Endothelial cell of umbilical vein (primary cell): ENCODE data around the gene LAMP1. TPM values are rescaled to one million over a fixed set of nuclear protein-coding genes. Genes with fewer than 3 reads are reported as not detected.

Experiments
- BruUV-seq: library from RNA; stranded (reverse); fragments of 400-500 nt; replicated peaks from 2 replicates; lab custom pipeline; 2021; lab: Mats Ljungman, UMichigan
- CTCF ChIA-PET: fragments of 300-600, 350-600 bp; sonication (Branson Sonifier 250); formaldehyde crosslinking; loops from one replicate; lab custom pipeline; 2021; ENCODE audit warnings: antibody characterized with exemption, inconsistent platforms; lab: Charles Lee
- POLR2A ChIA-PET: fragments of 300-600, 350-600 bp; sonication (Branson Sonifier 250); formaldehyde crosslinking; loops from one replicate; lab custom pipeline; 2021; ENCODE audit warnings: antibody characterized with exemption, inconsistent platforms; lab: Charles Lee
- DNase-seq: peaks from one replicate; pipeline ENCODE4 v3.0.0-alpha.2; 2011; ENCODE audit warnings: low read depth, low spot score
- FAIRE-seq: peaks from 2 replicates; lab custom pipeline; 2011; peaks lifted over from hg19 to GRCh38; lab: Jason Lieb, UNC
- H2AFZ ChIP-seq: 2 replicates; pipeline ENCODE4 v1.6.0; 2012; ENCODE audit warnings: low read depth, low read length, control low read depth, inconsistent platforms
- H3K27ac ChIP-seq: 2 replicates; pipeline ENCODE4 v1.5.1; 2011; ENCODE audit warnings: low read depth, mild to moderate bottlenecking, control low read depth, low read length, moderate library complexity; ENCODE audit not compliant: insufficient read depth
- H3K27me3 ChIP-seq, 2 experiments: 2 replicates each; pipeline versions ENCODE4 v1.6.0 to v1.6.1; 2011; ENCODE audit warnings: low read length in 2 of 2, mixed read lengths in 1 of 2; ENCODE audit not compliant: control insufficient read depth in 2 of 2, insufficient read depth in 2 of 2
- H3K36me3 ChIP-seq, 2 experiments: 2 replicates in 1 of 2; 3 replicates in 1 of 2; pipeline ENCODE4 v1.5.1; 2011; ENCODE audit warnings: low read length in 2 of 2, mild to moderate bottlenecking in 1 of 2, moderate library complexity in 1 of 2; ENCODE audit not compliant: control insufficient read depth in 2 of 2, insufficient read depth in 2 of 2; ENCODE audit errors: extremely low read depth in 1 of 2
- H3K4me1 ChIP-seq: 3 replicates; pipeline ENCODE4 v1.5.1; 2011; ENCODE audit warnings: mild to moderate bottlenecking, low read length; ENCODE audit not compliant: control insufficient read depth, insufficient read depth; ENCODE audit errors: extremely low read depth
- H3K4me2 ChIP-seq: 2 replicates; pipeline ENCODE4 v1.6.1; 2011; ENCODE audit warnings: low read length, control low read depth, mixed read lengths; ENCODE audit not compliant: insufficient read depth
- H3K4me3 ChIP-seq, 3 experiments: fragments of 200-600 bp in 1 of 3; sonication (generic), shearing (Covaris generic) in 1 of 3; replicated peaks in 1 of 3; 2 replicates each; pipeline ENCODE4 v1.5.1; 2011 to 2016; ENCODE audit warnings: control low read depth in 3 of 3, low read length in 3 of 3, mild to moderate bottlenecking in 2 of 3, inconsistent platforms in 1 of 3, low read depth in 1 of 3, moderate library complexity in 1 of 3; ENCODE audit not compliant: insufficient read depth in 1 of 3
- H3K79me2 ChIP-seq: 2 replicates; pipeline ENCODE4 v1.6.0; 2012; ENCODE audit warnings: low read length, inconsistent platforms; ENCODE audit not compliant: control insufficient read depth, insufficient read depth
- H3K9ac ChIP-seq: replicated peaks from 2 replicates; pipeline ENCODE3; 2011; ENCODE audit warnings: low read length, control low read depth; ENCODE audit not compliant: insufficient read depth; ENCODE audit errors: extremely low read depth
- H3K9me1 ChIP-seq: replicated peaks from 3 replicates; pipeline ENCODE4 v1.6.0; 2011; ENCODE audit warnings: mild to moderate bottlenecking, low read length; ENCODE audit not compliant: control insufficient read depth, insufficient read depth; ENCODE audit errors: extremely low read depth
- H3K9me3 ChIP-seq: replicated peaks from 2 replicates; pipeline ENCODE4 v1.5.1; 2012; ENCODE audit warnings: low read length, inconsistent platforms; ENCODE audit not compliant: control insufficient read depth, insufficient read depth
- H4K20me1 ChIP-seq: replicated peaks from 2 replicates; pipeline ENCODE3; 2011; ENCODE audit warnings: mild to moderate bottlenecking, low read length; ENCODE audit not compliant: control insufficient read depth, insufficient read depth; ENCODE audit errors: extremely low read depth
- CTCF ChIP-seq, 2 donors: IDR thresholded peaks; 1 replicate in 1 of 2; 2 replicates in 1 of 2; pipeline ENCODE4 v1.5.1; 2011; ENCODE audit warnings: low read length in 2 of 2, mild to moderate bottlenecking in 2 of 2, moderate library complexity in 2 of 2, control low read depth in 1 of 2, inconsistent platforms in 1 of 2, low read depth in 1 of 2; ENCODE audit not compliant: insufficient read depth in 1 of 2; ENCODE audit errors: extremely low read depth in 1 of 2
- EZH2 ChIP-seq: IDR thresholded peaks from 2 replicates; pipeline ENCODE4 v1.6.1; 2012; ENCODE audit warnings: borderline replicate concordance, low read depth, mild to moderate bottlenecking, moderate library complexity, low read length, inconsistent platforms; ENCODE audit not compliant: severe bottlenecking
- FOS ChIP-seq: IDR thresholded peaks from 2 replicates; pipeline ENCODE4 v1.6.1; 2011; ENCODE audit warnings: mild to moderate bottlenecking, low read length, moderate library complexity, borderline replicate concordance; ENCODE audit not compliant: insufficient read depth
- GATA2 ChIP-seq: IDR thresholded peaks from 2 replicates; pipeline ENCODE4 v1.7.0; 2011; ENCODE audit warnings: low read depth, mild to moderate bottlenecking, moderate library complexity, mixed read lengths, low read length; ENCODE audit not compliant: insufficient read length, insufficient read depth
- JUN ChIP-seq: IDR thresholded peaks from 2 replicates; pipeline ENCODE4 v1.6.1; 2011; ENCODE audit warnings: borderline replicate concordance, low read depth; ENCODE audit not compliant: insufficient read length, insufficient read depth
- MAX ChIP-seq: IDR thresholded peaks from 2 replicates; pipeline ENCODE4 v1.6.1; 2011; ENCODE audit not compliant: insufficient read depth, insufficient read length
- MYC ChIP-seq: IDR thresholded peaks from one replicate; pipeline ENCODE4 v1.6.1; 2011; ENCODE audit warnings: mild to moderate bottlenecking, low read depth, low read length
- POLR2A ChIP-seq: IDR thresholded peaks from 2 replicates; pipeline ENCODE4 v1.6.1; 2012; ENCODE audit warnings: low read depth, mild to moderate bottlenecking, control low read depth, low read length
- POLR2AphosphoS5 ChIP-seq: IDR thresholded peaks from 2 replicates; pipeline ENCODE4 v1.6.1; 2012; ENCODE audit warnings: low read depth, mild to moderate bottlenecking, control low read depth, low read length, moderate library complexity; ENCODE audit not compliant: insufficient read depth
- dilution Hi-C: fragments of 300-500 bp; cut with MboI; formaldehyde crosslinking; loops from one replicate; pipeline ENCODE4 v1.15.0; 2019; ENCODE audit warnings: low sequenced_read_pairs; ENCODE audit not compliant: extremely low pct_ligation_motif_present
- intact Hi-C: fragments of 100-400 bp; cut with micrococcal nuclease; formaldehyde crosslinking; loops from one replicate; pipeline ENCODE4 v1.10.0; 2022
- polyA plus RNA-seq, 4 experiments: library from polyadenylated mRNA; depleted of rRNA in 3 of 4; stranded (reverse) in 3 of 4; unstranded in 1 of 4; fragments of >200 nt; gene quantifications; 2 replicates each; pipeline versions ENCODE4 v1.2.1 to v1.2.3, GENCODE V29; 2011 to 2012; ENCODE audit warnings: missing spikeins in 1 of 4
- total RNA-seq: library from RNA; stranded (reverse); gene quantifications from 2 replicates; pipeline ENCODE4 v1.2.3, GENCODE V29; 2021

The LAMP1 gene
- total and polyA plus RNA-seq, 2 donors (not counting 3 experiments of a cell fraction or from before 2014, with no cell fraction given) = 262 to 285 TPM

DNA sequence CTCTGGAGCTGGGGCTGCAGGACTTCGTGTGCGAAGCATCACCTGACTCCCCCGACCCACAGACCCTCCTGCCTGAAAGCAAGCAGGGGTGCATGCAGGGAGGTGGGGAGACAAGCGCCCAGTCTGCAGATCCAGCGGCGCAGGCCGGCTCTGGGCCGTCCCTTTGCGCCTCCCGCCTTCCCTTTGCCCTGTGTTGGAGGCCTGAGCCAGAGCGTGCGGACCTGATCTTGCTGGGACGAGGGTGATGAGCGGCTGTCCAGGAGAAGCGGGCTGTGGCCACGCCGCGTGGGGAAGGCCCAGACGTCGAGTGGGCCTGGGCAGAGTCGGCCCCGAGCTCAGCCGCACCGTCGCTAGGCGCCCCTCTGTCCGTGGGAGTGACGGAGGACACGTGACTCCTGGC is 72.2 kb downstream of the LAMP1 start:
- Histone ChIP-seq H2AFZ (no peak overlapping the region), H3K79me2 (no peaks in the 10 kb centered on the region), H3K27ac (no peak overlapping the region), H3K27me3 (no peaks in the 10 kb centered on the region), H3K4me3 (no peak overlapping the region), H3K9ac (no peak overlapping the region), H3K9me3 (no peaks in the 10 kb centered on the region), H3K4me1 (no peaks in the 10 kb centered on the region), H4K20me1 (no peaks in the 10 kb centered on the region), H3K36me3 (no peaks in the 10 kb centered on the region), H3K9me1 (no peaks in the 10 kb centered on the region), H3K4me2 (no peak overlapping the region)
- no TSS peak for BruUV-seq
- DNase-seq = no peak
- FAIRE-seq = no peak
- intact Hi-C loops = no loop called here
- ChIA-PET CTCF (no interaction called here), POLR2A (no interaction called here)
- dilution Hi-C loops = no loop called here
- TF ChIP-seq EZH2 (no peak), POLR2AphosphoS5 (no peak), FOS (no peak), CTCF (IDR thresholded peaks at IDR 0.05; ENCODE audit: extremely low read depth in 1 of 2, insufficient read depth in 1 of 2, low read depth in 1 of 2, low read length in 2 of 2) (no peak), MYC (no peak), POLR2A (no peak), JUN (no peak), MAX (no peak), GATA2 (no peak)
